ENCODE data around the gene CHURC1.

- no peak for TF ChIP-seq CTCF (IDR thresholded peaks at IDR 0.05)
- TF ChIP-seq EZH2 (IDR thresholded peaks at IDR 0.05): no peak
- no peak for TF ChIP-seq EZH2phosphoT487 (IDR thresholded peaks at IDR 0.05)
Observed at GRCh38 chr14:64973026-64973442, 58.8 kb downstream of the CHURC1 start.

All from neural progenitor cell (in vitro differentiated cells).